ENCODE data around the gene CACNA1A.
"Not testable (repeated sequence)": the region's sequence is repeated elsewhere in the genome, so short reads cannot be mapped to it uniquely, and the experiment has no call there.

CACNA1A gene

DNA sequence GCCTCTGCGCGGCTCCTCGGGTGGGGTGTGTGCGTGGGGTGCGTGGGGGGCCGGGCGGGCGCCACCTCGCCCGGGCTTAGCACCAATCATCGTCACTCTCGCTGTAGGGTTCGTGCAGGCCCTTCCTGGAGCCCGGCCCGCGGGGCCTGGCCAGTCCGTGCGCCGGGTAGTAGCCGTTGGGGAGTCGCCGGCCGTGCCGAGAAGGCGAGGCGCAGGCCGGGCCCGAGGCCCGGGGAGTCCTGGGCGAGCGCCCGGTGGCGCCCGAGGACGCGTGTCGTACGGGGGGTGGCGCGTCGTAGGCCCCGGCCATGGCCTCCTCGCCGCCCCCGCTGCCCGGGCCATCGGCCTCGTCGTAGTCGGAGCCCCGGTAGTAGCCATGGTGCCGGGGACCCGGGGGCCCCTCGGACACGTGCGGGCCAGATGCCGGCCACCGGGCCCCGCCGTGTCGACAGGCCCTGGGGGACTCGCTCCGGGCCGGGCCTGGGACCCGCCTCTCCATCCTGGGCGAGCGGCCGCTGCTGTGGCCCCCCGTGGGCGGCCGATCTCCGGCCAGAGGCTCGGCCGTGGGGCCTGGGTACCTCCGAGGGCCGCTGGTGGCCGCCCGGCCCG lies 298.9 kb downstream of the CACNA1A start:
- no peak overlapping the region for H3K4me3 ChIP-seq (ENCODE audit: insufficient read depth in 1 of 2, low read depth in 1 of 2, low read length in 2 of 2)
- no peak overlapping the region for H3K4ac ChIP-seq (ENCODE audit: low read depth in 1 of 2, low read length in 2 of 2)
- no peaks in the 10 kb centered on the region for H3K9me3 ChIP-seq (ENCODE audit: control insufficient read depth, low read length)
- H4K91ac ChIP-seq (ENCODE audit: low read length): no peak overlapping the region
- H3K14ac ChIP-seq (ENCODE audit: low read length in 2 of 2): no peak overlapping the region
- H2BK15ac ChIP-seq (ENCODE audit: low read depth, poor library complexity, severe bottlenecking): no peak overlapping the region
- peak overlapping the region; percentile 87 for H3K9ac ChIP-seq (ENCODE audit: low read length)
- no peak for DNase-seq
- H3K18ac ChIP-seq (ENCODE audit: low read depth in 1 of 2, low read length in 2 of 2): no peak overlapping the region
- no peak overlapping the region for H2BK5ac ChIP-seq (ENCODE audit: low read depth, low read length, poor library complexity, severe bottlenecking)
- peak overlapping the region; percentile 71 for H2BK120ac ChIP-seq (ENCODE audit: low read depth, low read length)
- no peak overlapping the region for H3K4me2 ChIP-seq (ENCODE audit: low read length, poor library complexity, severe bottlenecking)
- 86% methylated on average over 57 of the region's 79 CpGs for WGBS
- H4K8ac ChIP-seq (ENCODE audit: low read length): peak overlapping the region; percentile 62
- no peaks in the 10 kb centered on the region for H3K36me3 ChIP-seq (ENCODE audit: control insufficient read depth in 1 of 2, insufficient read depth in 2 of 2, low read depth in 1 of 2, low read length in 2 of 2)
- H2AK5ac ChIP-seq (ENCODE audit: low read length, severe bottlenecking): no peak overlapping the region
- no peaks in the 10 kb centered on the region for H3K27me3 ChIP-seq (ENCODE audit: control insufficient read depth in 1 of 2, insufficient read depth in 1 of 2, low read length in 2 of 2)
- peaks cover 3% of the 10 kb centered on the region for H3K4me1 ChIP-seq (ENCODE audit: control insufficient read depth, insufficient read depth, low read depth, low read length)
- no peaks in the 10 kb centered on the region for H3K79me1 ChIP-seq (replicated peaks; ENCODE audit: low read length, poor library complexity, severe bottlenecking)
- no peak overlapping the region for H3K27ac ChIP-seq (ENCODE audit: low read length, poor library complexity, severe bottlenecking)
- H3K23ac ChIP-seq (ENCODE audit: low read length in 2 of 2): no peak overlapping the region
- no peak overlapping the region for H2BK12ac ChIP-seq (ENCODE audit: low read length in 2 of 2)
- no peak overlapping the region for H2AFZ ChIP-seq (ENCODE audit: low read depth, low read length)

DNA sequence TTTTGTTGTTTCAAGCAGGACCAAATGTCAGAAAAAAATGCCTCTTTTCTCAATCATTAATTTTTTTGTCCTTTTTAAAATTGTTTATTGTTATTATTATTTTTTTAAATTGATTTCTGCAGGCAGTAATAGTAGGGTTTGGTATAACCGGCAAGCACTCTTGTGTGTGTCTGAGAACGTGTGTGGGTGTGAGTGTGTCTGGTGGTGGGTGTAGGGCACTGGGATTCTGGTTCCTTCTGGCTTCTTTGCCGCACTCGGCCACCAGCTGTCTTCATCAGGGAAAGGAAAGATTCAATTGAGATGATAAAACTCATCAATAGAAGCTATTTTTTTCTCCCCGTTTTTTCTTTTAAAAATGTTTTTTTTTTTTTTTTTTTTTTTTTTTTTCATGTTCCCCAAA lies 299.7 kb downstream of the CACNA1A start:
- Histone ChIP-seq H3K4me2 (ENCODE audit: low read length, poor library complexity, severe bottlenecking) (no peak overlapping the region), H3K79me1 (replicated peaks; ENCODE audit: low read length, poor library complexity, severe bottlenecking) (no peaks in the 10 kb centered on the region), H3K18ac (ENCODE audit: low read depth in 1 of 2, low read length in 2 of 2) (no peak overlapping the region), H2BK120ac (ENCODE audit: low read depth, low read length) (no peak overlapping the region), H3K4ac (ENCODE audit: low read depth in 1 of 2, low read length in 2 of 2) (no peak overlapping the region), H3K27ac (ENCODE audit: low read length, poor library complexity, severe bottlenecking) (no peak overlapping the region), H3K4me3 (ENCODE audit: insufficient read depth in 1 of 2, low read depth in 1 of 2, low read length in 2 of 2) (no peak overlapping the region), H3K36me3 (ENCODE audit: control insufficient read depth in 1 of 2, insufficient read depth in 2 of 2, low read depth in 1 of 2, low read length in 2 of 2) (no peaks in the 10 kb centered on the region), H3K23ac (ENCODE audit: low read length in 2 of 2) (no peak overlapping the region), H2BK5ac (ENCODE audit: low read depth, low read length, poor library complexity, severe bottlenecking) (no peak overlapping the region), H4K91ac (ENCODE audit: low read length) (no peak overlapping the region), H2AFZ (ENCODE audit: low read depth, low read length) (no peak overlapping the region), H2AK5ac (ENCODE audit: low read length, severe bottlenecking) (no peak overlapping the region), H3K14ac (ENCODE audit: low read length in 2 of 2) (no peak overlapping the region), H4K8ac (ENCODE audit: low read length) (no peak overlapping the region), H3K27me3 (ENCODE audit: control insufficient read depth in 1 of 2, insufficient read depth in 1 of 2, low read length in 2 of 2) (no peaks in the 10 kb centered on the region), H2BK12ac (ENCODE audit: low read length in 2 of 2) (no peak overlapping the region), H3K4me1 (ENCODE audit: control insufficient read depth, insufficient read depth, low read depth, low read length) (peaks cover 3% of the 10 kb centered on the region), H3K9me3 (ENCODE audit: control insufficient read depth, low read length) (no peaks in the 10 kb centered on the region), H3K9ac (ENCODE audit: low read length) (peak overlapping the region; percentile 87), H2BK15ac (ENCODE audit: low read depth, poor library complexity, severe bottlenecking) (no peak overlapping the region)
- DNase-seq: no peak
- WGBS: 91% methylated on average over 2 of the region's 5 CpGs

DNA sequence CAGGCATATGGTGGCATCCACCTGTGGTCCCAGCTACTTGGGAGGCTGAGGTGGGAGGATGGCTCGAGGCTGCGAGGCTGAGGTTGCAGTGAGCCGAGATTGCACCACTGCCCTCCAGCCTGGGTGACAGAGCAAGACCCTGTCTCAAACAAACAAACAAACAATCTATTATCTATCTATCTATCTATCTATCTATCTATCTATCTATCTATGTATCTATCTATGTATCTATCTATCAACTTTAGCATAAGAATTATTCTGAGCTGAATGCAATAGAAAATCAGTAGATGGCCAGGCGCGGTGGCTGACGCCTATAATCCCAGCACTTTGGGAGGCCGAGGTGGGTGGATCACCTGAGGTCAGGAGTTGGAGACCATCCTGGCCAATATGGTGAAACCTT lies 304.2 kb downstream of the CACNA1A start:
- H3K4me2 ChIP-seq (ENCODE audit: low read length, poor library complexity, severe bottlenecking); H3K4me1 ChIP-seq (ENCODE audit: control insufficient read depth, insufficient read depth, low read depth, low read length); H2AK5ac ChIP-seq (ENCODE audit: low read length, severe bottlenecking); H3K23ac ChIP-seq (ENCODE audit: low read length in 2 of 2); H3K4me3 ChIP-seq (ENCODE audit: insufficient read depth in 1 of 2, low read depth in 1 of 2, low read length in 2 of 2); H3K9ac ChIP-seq (ENCODE audit: low read length); H3K4ac ChIP-seq (ENCODE audit: low read depth in 1 of 2, low read length in 2 of 2); H4K8ac ChIP-seq (ENCODE audit: low read length); H2BK120ac ChIP-seq (ENCODE audit: low read depth, low read length); H2BK12ac ChIP-seq (ENCODE audit: low read length in 2 of 2); H3K18ac ChIP-seq (ENCODE audit: low read depth in 1 of 2, low read length in 2 of 2); H3K36me3 ChIP-seq (ENCODE audit: control insufficient read depth in 1 of 2, insufficient read depth in 2 of 2, low read depth in 1 of 2, low read length in 2 of 2); H4K91ac ChIP-seq (ENCODE audit: low read length); DNase-seq; H2AFZ ChIP-seq (ENCODE audit: low read depth, low read length); H3K9me3 ChIP-seq (ENCODE audit: control insufficient read depth, low read length); H2BK15ac ChIP-seq (ENCODE audit: low read depth, poor library complexity, severe bottlenecking); H3K79me1 ChIP-seq (replicated peaks; ENCODE audit: low read length, poor library complexity, severe bottlenecking); H2BK5ac ChIP-seq (ENCODE audit: low read depth, low read length, poor library complexity, severe bottlenecking); H3K14ac ChIP-seq (ENCODE audit: low read length in 2 of 2); H3K27ac ChIP-seq (ENCODE audit: low read length, poor library complexity, severe bottlenecking); H3K27me3 ChIP-seq (ENCODE audit: control insufficient read depth in 1 of 2, insufficient read depth in 1 of 2, low read length in 2 of 2): not testable (repeated sequence)
- 98% methylated on average over 7 of the region's 7 CpGs for whole genome bisulfite sequencing

DNA sequence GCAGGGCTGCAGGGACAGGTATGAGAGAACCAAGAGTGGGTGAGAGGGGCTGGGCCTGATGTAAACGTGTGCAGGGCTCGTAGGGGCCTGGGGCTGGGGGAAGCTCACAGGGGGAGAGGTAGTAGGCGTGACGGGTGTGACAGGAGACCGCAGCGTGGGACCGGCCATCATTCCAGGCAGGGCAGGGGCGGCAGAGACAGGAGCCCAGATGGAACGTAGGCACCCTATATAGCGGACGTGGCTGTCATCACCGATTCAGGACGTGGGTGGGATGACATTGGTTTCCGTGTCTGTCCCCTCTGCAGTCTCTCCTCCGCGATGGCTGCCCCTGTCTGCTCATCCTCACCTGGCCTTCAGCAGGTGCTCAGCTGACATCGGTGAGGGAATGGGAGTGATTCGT lies 307.6 kb downstream of the CACNA1A start:
- Histone ChIP-seq H2AK5ac (ENCODE audit: low read length, severe bottlenecking) (no peak overlapping the region), H3K27me3 (ENCODE audit: control insufficient read depth in 1 of 2, insufficient read depth in 1 of 2, low read length in 2 of 2) (no peaks in the 10 kb centered on the region), H4K8ac (ENCODE audit: low read length) (no peak overlapping the region), H3K23ac (ENCODE audit: low read length in 2 of 2) (no peak overlapping the region), H3K36me3 (ENCODE audit: control insufficient read depth in 1 of 2, insufficient read depth in 2 of 2, low read depth in 1 of 2, low read length in 2 of 2) (no peaks in the 10 kb centered on the region), H3K27ac (ENCODE audit: low read length, poor library complexity, severe bottlenecking) (no peak overlapping the region), H2BK12ac (ENCODE audit: low read length in 2 of 2) (no peak overlapping the region), H2AFZ (ENCODE audit: low read depth, low read length) (no peak overlapping the region), H3K18ac (ENCODE audit: low read depth in 1 of 2, low read length in 2 of 2) (no peak overlapping the region), H2BK120ac (ENCODE audit: low read depth, low read length) (no peak overlapping the region), H3K4me2 (ENCODE audit: low read length, poor library complexity, severe bottlenecking) (no peak overlapping the region), H3K4ac (ENCODE audit: low read depth in 1 of 2, low read length in 2 of 2) (no peak overlapping the region), H4K91ac (ENCODE audit: low read length) (no peak overlapping the region), H3K79me1 (replicated peaks; ENCODE audit: low read length, poor library complexity, severe bottlenecking) (no peaks in the 10 kb centered on the region), H2BK5ac (ENCODE audit: low read depth, low read length, poor library complexity, severe bottlenecking) (no peak overlapping the region), H3K14ac (ENCODE audit: low read length in 2 of 2) (no peak overlapping the region), H3K4me3 (ENCODE audit: insufficient read depth in 1 of 2, low read depth in 1 of 2, low read length in 2 of 2) (no peak overlapping the region), H3K9ac (ENCODE audit: low read length) (no peak overlapping the region), H3K4me1 (ENCODE audit: control insufficient read depth, insufficient read depth, low read depth, low read length) (no peaks in the 10 kb centered on the region), H2BK15ac (ENCODE audit: low read depth, poor library complexity, severe bottlenecking) (no peak overlapping the region), H3K9me3 (ENCODE audit: control insufficient read depth, low read length) (no peaks in the 10 kb centered on the region)
- 93% methylated on average over 18 of the region's 18 CpGs for WGBS
- no peak for DNase-seq

Data from mesenchymal stem cell (in vitro differentiated cells and primary cell).